ENCODE measurements around the gene WDR36.

DNA sequence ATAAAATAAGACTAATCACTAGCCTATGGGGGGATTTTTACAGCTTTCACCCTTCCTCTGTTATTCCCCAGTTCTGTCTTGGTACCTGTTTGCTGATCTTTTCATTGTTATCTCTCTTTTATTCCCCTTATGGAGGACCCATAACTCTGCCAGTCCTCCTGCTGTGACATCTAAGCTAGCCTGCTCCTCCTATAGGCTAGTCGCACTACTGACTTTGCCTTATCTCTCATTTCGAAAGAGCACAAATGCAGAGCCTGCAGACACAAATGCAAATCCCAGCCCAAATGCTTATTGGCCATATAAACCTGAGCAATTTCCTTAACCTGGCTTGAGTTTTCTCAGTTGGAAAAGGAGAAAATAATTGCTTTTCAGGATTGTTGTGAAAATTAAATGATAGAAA, 72.9 kb downstream of the WDR36 start:
- TF ChIP-seq, protein P1, sequence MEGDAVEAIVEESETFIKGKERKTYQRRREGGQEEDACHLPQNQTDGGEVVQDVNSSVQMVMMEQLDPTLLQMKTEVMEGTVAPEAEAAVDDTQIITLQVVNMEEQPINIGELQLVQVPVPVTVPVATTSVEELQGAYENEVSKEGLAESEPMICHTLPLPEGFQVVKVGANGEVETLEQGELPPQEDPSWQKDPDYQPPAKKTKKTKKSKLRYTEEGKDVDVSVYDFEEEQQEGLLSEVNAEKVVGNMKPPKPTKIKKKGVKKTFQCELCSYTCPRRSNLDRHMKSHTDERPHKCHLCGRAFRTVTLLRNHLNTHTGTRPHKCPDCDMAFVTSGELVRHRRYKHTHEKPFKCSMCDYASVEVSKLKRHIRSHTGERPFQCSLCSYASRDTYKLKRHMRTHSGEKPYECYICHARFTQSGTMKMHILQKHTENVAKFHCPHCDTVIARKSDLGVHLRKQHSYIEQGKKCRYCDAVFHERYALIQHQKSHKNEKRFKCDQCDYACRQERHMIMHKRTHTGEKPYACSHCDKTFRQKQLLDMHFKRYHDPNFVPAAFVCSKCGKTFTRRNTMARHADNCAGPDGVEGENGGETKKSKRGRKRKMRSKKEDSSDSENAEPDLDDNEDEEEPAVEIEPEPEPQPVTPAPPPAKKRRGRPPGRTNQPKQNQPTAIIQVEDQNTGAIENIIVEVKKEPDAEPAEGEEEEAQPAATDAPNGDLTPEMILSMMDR (IDR thresholded peaks at IDR 0.05), result no peak
- no peak for TF ChIP-seq POLR2A (IDR thresholded peaks at IDR 0.05)

Data from adrenal gland (tissue), 5 donors.